ENCODE data around the gene RNH1. TPM values are rescaled to one million over a fixed set of nuclear protein-coding genes. Genes with fewer than 3 reads are reported as not detected.

The RNH1 gene
- total RNA-seq, 2 donors from 2014 or later, result 97.8 to 153 TPM

DNA sequence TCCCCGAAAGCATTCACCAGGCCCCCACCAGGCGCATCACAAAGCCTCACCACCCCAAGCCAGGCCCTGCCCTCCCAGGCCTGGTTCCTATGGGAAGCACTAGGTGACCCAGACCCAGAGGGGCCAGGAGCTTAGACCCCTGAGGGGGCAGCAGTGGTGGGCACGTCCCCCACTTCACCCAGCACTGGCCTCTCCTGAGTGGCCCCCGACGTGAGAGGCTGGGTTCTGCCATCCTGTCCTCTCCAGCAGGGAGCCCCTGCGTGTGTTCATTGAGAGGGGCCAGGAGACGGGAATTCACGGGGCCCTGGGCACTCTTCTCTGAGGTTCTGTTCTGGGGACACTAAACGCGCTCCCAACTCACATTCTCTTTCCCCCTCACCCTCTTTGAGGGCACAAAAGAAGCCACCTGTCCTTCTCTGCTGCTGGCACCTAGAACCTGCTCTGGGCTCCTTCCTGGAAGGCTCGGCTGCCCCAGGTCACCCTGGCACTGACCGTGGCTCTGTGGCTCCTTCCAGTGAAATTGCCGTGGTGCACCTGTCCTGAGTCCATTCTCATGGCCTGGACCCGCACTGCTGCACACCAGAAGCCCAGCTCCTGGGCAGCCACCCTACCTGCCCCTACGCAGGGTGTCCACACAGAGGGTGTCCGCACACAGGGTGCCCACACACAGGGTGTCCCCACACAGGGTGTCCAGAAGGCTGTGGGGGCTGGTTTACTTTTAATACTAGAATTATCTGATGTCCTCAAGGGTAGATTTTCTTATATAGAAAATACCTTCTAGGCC is 44.7 kb downstream of the RNH1 start:
- ATAC-seq (no peak), DNase-seq (no peak)
- Histone ChIP-seq H3K27me3 (no peaks in the 10 kb centered on the region), H3K9me3 (no peaks in the 10 kb centered on the region), H3K4me3 (no peak overlapping the region), H3K4me1 (no peaks in the 10 kb centered on the region), H3K27ac (no peak overlapping the region), H3K36me3 (replicated peaks in 1 of 2; ENCODE audit: insufficient read depth in 1 of 2, low read depth in 2 of 2) (no peaks in the 10 kb centered on the region)
- 85 to 93% methylated on average over 9 to 16 of the region's 16 CpGs for WGBS, 2 donors
- intact Hi-C loops (cut with DNase I), result no loop called here
- TF ChIP-seq POLR2A (IDR thresholded peaks at IDR 0.05) (no peak), CTCF (IDR thresholded peaks at IDR 0.05) (no peak)

DNA sequence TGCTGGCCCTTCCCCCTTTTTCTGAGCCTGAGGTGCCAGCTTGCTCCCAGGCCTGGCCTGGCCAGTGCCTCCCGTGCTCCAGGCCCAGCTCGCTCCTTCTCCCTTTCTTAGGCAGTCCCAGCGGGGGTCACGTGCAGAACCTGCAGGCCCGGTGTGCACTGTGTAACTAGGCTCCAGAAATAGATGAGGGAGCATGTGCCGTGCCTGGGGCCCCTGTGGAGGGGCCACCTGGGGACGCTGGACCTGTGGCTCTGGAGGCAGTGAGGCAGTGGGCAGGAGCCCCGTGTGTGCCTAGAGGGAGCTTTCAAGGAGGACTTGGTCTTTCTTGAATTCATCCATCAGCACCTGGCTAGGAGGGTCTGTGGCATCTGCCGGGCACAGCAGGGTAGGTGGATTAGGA is 45.4 kb downstream of the RNH1 start:
- TF ChIP-seq POLR2A (IDR thresholded peaks at IDR 0.05), result no peak
- no peak for TF ChIP-seq CTCF (IDR thresholded peaks at IDR 0.05)
- H3K36me3 ChIP-seq (replicated peaks in 1 of 2; ENCODE audit: insufficient read depth in 1 of 2, low read depth in 2 of 2), result no peaks in the 10 kb centered on the region
- DNase-seq, result no peak
- H3K27me3 ChIP-seq, result no peaks in the 10 kb centered on the region
- intact Hi-C loops (cut with DNase I), result no loop called here
- H3K27ac ChIP-seq, result no peak overlapping the region
- H3K9me3 ChIP-seq, result no peaks in the 10 kb centered on the region
- 88 to 91% methylated on average over 8 to 9 of the region's 9 CpGs for WGBS, 2 donors
- no peak for ATAC-seq
- H3K4me1 ChIP-seq, result no peaks in the 10 kb centered on the region
- H3K4me3 ChIP-seq, result no peak overlapping the region

DNA sequence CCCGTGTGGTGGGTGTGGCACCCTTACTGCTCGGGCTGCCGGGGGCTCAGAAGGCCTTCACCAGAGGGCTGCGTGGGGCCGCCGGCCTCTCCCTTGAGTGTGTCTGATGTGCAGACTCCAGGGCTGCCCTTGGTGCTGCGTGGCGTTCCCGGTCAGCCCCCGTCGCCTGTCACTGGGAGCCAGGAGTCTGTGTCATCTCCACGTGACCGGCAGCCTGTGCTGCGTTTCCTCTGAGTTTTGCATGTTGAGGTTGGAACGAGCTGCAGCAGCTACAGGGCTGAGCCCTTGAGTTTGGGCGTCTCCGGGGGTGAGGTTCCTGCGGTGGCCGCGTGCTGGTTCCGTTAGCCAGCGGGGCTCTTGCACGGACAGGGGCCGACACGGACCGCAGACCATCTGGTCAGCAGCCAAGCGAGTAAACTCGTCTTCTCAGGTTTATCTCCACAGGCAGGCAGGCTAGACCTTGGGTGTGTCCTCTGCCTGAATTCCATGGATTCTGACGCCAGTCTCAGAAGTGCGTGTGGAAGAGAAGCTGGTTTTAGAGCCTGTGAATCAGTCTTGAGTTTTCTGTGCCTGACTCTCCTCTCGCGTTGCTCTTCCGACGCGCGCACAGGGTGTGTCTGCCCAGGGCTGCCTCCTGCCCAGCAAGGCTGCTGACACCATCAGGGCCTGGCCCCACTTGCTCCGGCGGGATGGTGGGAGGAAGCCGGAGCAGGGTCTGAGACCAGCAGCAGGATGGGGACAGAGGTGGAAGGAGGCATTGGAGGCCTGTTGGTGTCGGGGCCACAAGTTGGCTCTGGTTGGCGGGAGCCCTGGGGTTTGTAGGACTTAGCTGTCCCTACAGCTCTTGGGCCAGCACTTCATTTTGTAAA is 46.5 kb downstream of the RNH1 start:
- DNase-seq (no peak), ATAC-seq (no peak)
- no peaks in the 10 kb centered on the region for H3K36me3 ChIP-seq (replicated peaks in 1 of 2; ENCODE audit: insufficient read depth in 1 of 2, low read depth in 2 of 2)
- 93 to 100% methylated on average over 2 to 34 of the region's 41 CpGs for WGBS, 2 donors
- H3K27me3 ChIP-seq, result no peaks in the 10 kb centered on the region
- TF ChIP-seq POLR2A (IDR thresholded peaks at IDR 0.05) (no peak), CTCF (IDR thresholded peaks at IDR 0.05) (no peak)
- H3K27ac ChIP-seq, result no peak overlapping the region
- no peak overlapping the region for H3K4me3 ChIP-seq
- intact Hi-C loops (cut with DNase I), result no loop called here
- H3K4me1 ChIP-seq, result no peaks in the 10 kb centered on the region
- H3K9me3 ChIP-seq, result no peaks in the 10 kb centered on the region

DNA sequence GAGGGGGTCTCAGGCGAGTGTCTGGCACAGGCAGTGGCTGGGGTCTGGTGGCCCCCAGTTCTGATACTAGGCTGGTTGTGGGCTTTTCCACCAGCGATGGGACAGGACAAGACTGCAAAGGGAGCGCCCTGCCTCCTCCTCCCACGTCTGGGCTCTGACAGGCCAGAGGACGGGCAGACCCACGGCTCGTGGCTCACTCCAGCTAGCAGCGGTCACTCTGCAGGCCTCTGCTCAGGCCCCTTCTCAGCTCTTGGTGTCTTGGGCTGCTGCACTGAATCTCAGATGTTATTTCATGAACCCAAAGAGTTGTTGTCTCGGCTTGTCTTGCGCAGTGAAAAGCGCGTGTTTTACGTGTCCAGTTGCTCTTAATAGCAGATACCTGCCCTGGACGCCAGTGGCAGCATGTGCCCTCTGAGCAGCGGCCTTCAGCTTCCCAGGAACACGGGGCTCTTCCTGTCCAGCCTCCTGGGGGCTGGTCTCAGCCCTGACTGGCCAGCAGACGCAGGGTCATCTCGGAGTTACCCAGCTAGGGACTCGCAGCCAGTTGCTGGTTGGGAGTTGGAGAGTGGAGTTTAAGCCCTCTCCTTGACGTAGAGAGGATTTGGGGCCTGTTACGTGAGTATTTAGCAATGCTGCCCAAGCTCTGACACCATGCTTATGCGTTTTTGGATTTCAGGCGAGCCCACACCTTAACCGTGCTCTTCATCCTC is 47.4 kb downstream of the RNH1 start:
- TF ChIP-seq POLR2A (IDR thresholded peaks at IDR 0.05) (no peak), CTCF (IDR thresholded peaks at IDR 0.05) (no peak)
- DNase-seq, result no peak
- Histone ChIP-seq H3K27me3 (no peaks in the 10 kb centered on the region), H3K27ac (no peak overlapping the region), H3K4me1 (no peaks in the 10 kb centered on the region), H3K4me3 (no peak overlapping the region), H3K36me3 (replicated peaks in 1 of 2; ENCODE audit: insufficient read depth in 1 of 2, low read depth in 2 of 2) (no peaks in the 10 kb centered on the region), H3K9me3 (no peaks in the 10 kb centered on the region)
- no peak for ATAC-seq
- WGBS, 2 donors, result 90 to 93% methylated on average over 19 to 23 of the region's 24 CpGs
- intact Hi-C loops (cut with DNase I), result no loop called here

Measured in body of pancreas (tissue), 4 donors.